MCF 10A (cell line): ENCODE results near the gene EME1. TPM values are rescaled to one million over a fixed set of nuclear protein-coding genes. Genes with fewer than 3 reads are reported as not detected.

Source experiments
- BruUV-seq: library from RNA; stranded (reverse); fragments of 400-500 nt; replicated peaks from 2 replicates; lab custom pipeline; 2021; lab: Mats Ljungman, UMichigan
- CTCF ChIA-PET: fragments of 300-600 bp; sonication (Branson Sonifier 250); formaldehyde crosslinking; extraction: SDS; loops from one replicate; lab custom pipeline; 2021; ENCODE audit warnings: antibody characterized with exemption, inconsistent platforms; lab: Yijun Ruan, JAX
- POLR2A ChIA-PET: fragments of 300-600, 350-650 bp; sonication (Branson Sonifier 250); formaldehyde crosslinking; extraction: SDS; loops from one replicate; lab custom pipeline; 2020; ENCODE audit warnings: antibody characterized with exemption, inconsistent platforms; lab: Yijun Ruan, JAX
- DNase-seq: peaks from one replicate; pipeline ENCODE4 v3.0.0-alpha.2; 2018; ENCODE audit not compliant: unreplicated experiment
- H3K27ac Mint-ChIP-seq: one replicate; pipeline ENCODE4 v1.8.0; 2022; ENCODE audit warnings: mild to moderate bottlenecking, low read depth, mixed read lengths; ENCODE audit not compliant: unreplicated experiment
- H3K27me3 Mint-ChIP-seq: one replicate; pipeline ENCODE4 v1.8.0; 2022; ENCODE audit warnings: mixed read lengths; ENCODE audit not compliant: insufficient read depth, unreplicated experiment
- H3K36me3 Mint-ChIP-seq: one replicate; pipeline ENCODE4 v1.8.0; 2022; ENCODE audit warnings: mild to moderate bottlenecking, moderate library complexity, mixed read lengths; ENCODE audit not compliant: insufficient read depth, unreplicated experiment
- H3K4me1 Mint-ChIP-seq: one replicate; pipeline ENCODE4 v1.8.0; 2022; ENCODE audit warnings: mixed read lengths; ENCODE audit not compliant: insufficient read depth, unreplicated experiment
- H3K4me3 Mint-ChIP-seq: one replicate; pipeline ENCODE4 v1.8.0; 2022; ENCODE audit warnings: mild to moderate bottlenecking, moderate library complexity, mixed read lengths; ENCODE audit not compliant: unreplicated experiment
- H3K9me3 Mint-ChIP-seq: one replicate; pipeline ENCODE4 v1.8.0; 2022; ENCODE audit warnings: mixed read lengths; ENCODE audit not compliant: unreplicated experiment
- CTCF ChIP-seq: fragments of 200-600 bp; IDR thresholded peaks from one replicate; pipeline ENCODE4 v1.8.0; 2022; ENCODE audit warnings: antibody characterized with exemption, mild to moderate bottlenecking; ENCODE audit not compliant: unreplicated experiment
- intact Hi-C: fragments of 100-400 bp; cut with micrococcal nuclease; formaldehyde crosslinking; loops from 2 replicates; pipeline ENCODE4 v1.14.1; 2022
- total RNA-seq: library from RNA; stranded (reverse); gene quantifications from 2 replicates; pipeline ENCODE4 v1.2.3, GENCODE V29; 2022

The EME1 gene
- total RNA-seq, 1 experiment from 2014 or later = 6.0 TPM

- intact Hi-C loops = no loop called here
- ChIA-PET POLR2A (interaction anchor here (0.6 to 1.1 kb wide), 3 partner anchors 11 to 227 kb away, joined by 3 read pairs; no protein-coding TSS in a partner anchor), CTCF (interaction anchor here (0.6 to 1.5 kb wide), 5 partner anchors 17 to 135 kb away, joined by 3 to 11 read pairs (median 3); partner anchors contain the start of gene LRRC59)
- Mint-ChIP-seq H3K27me3 (no peaks in the 10 kb centered on the region), H3K27ac (peak overlapping the region; percentile 64), H3K4me3 (no peak overlapping the region), H3K9me3 (no peaks in the 10 kb centered on the region), H3K36me3 (peaks cover 39% of the 10 kb centered on the region), H3K4me1 (peaks cover 7% of the 10 kb centered on the region)
- no peak for DNase-seq
- no TSS peak for BruUV-seq
- TF ChIP-seq CTCF = no peak
Measured at GRCh38 chr17:50365165-50365564, 7.9 kb upstream of the EME1 start.

- Mint-ChIP-seq H3K4me1 (peaks cover 7% of the 10 kb centered on the region), H3K27ac (no peak overlapping the region), H3K4me3 (no peak overlapping the region), H3K9me3 (no peaks in the 10 kb centered on the region), H3K36me3 (peaks cover 44% of the 10 kb centered on the region), H3K27me3 (no peaks in the 10 kb centered on the region)
- no peak for TF ChIP-seq CTCF
- POLR2A ChIA-PET = interaction anchor here (0.7 to 1.2 kb wide), 4 partner anchors 11 to 87 kb away, joined by 3 read pairs; no protein-coding TSS in a partner anchor
- CTCF ChIA-PET = interaction anchor here (0.6 to 1.5 kb wide), 6 partner anchors 10 to 778 kb away, joined by 3 to 11 read pairs (median 3); partner anchors contain the start of gene LRRC59
- intact Hi-C loops = no loop called here
- BruUV-seq = no TSS peak
- DNase-seq = no peak
Measured at GRCh38 chr17:50365649-50366393, 7.2 kb upstream of the EME1 start.

GRCh38 chr17:50367401-50367800 lies 5.6 kb upstream of the EME1 start:
- intact Hi-C loops = no loop called here
- Mint-ChIP-seq H3K27me3 (no peaks in the 10 kb centered on the region), H3K4me3 (no peak overlapping the region), H3K4me1 (peaks cover 14% of the 10 kb centered on the region), H3K27ac (no peak overlapping the region), H3K36me3 (peaks cover 51% of the 10 kb centered on the region), H3K9me3 (no peaks in the 10 kb centered on the region)
- ChIA-PET POLR2A (interaction anchor here (0.7 to 2.2 kb wide), 2 partner anchors 14 to 100 kb away, joined by 3 to 8 read pairs; no protein-coding TSS in a partner anchor), CTCF (interaction anchor here (0.7 to 1.3 kb wide), 2 partner anchors 112 to 280 kb away, joined by 3 to 4 read pairs; no protein-coding TSS in a partner anchor)
- BruUV-seq = no TSS peak
- no peak for TF ChIP-seq CTCF
- no peak for DNase-seq

- POLR2A ChIA-PET = interaction anchor here (1.9 to 5.9 kb wide), 3 partner anchors 8 to 27 kb away, joined by 5 to 54 read pairs (median 30); partner anchors contain the start of gene LRRC59
- Mint-ChIP-seq H3K27ac (no peak overlapping the region), H3K4me3 (no peak overlapping the region), H3K36me3 (peaks cover 50% of the 10 kb centered on the region), H3K4me1 (peaks cover 12% of the 10 kb centered on the region), H3K27me3 (no peaks in the 10 kb centered on the region), H3K9me3 (no peaks in the 10 kb centered on the region)
- intact Hi-C loops = no loop called here
- CTCF ChIA-PET = interaction anchor here (0.6 to 4.0 kb wide), 6 partner anchors 8 to 191 kb away, joined by 3 to 27 read pairs (median 4); partner anchors contain the start of gene LRRC59
- no TSS peak for BruUV-seq
- no peak for DNase-seq
- TF ChIP-seq CTCF = no peak
Measured at GRCh38 chr17:50370052-50370451, 3.0 kb upstream of the EME1 start.
